ENCODE measurements around the gene SLC49A4. TPM values are rescaled to one million over a fixed set of nuclear protein-coding genes. Genes with fewer than 3 reads are reported as not detected.

The SLC49A4 gene
- total RNA-seq, 1 experiment from 2014 or later, result 11.7 TPM

GRCh38 chr3:122785231-122785630 lies 9.6 kb upstream of the SLC49A4 start:
- no peak for DNase-seq (ENCODE audit: extremely low read depth, low read depth)

DNA sequence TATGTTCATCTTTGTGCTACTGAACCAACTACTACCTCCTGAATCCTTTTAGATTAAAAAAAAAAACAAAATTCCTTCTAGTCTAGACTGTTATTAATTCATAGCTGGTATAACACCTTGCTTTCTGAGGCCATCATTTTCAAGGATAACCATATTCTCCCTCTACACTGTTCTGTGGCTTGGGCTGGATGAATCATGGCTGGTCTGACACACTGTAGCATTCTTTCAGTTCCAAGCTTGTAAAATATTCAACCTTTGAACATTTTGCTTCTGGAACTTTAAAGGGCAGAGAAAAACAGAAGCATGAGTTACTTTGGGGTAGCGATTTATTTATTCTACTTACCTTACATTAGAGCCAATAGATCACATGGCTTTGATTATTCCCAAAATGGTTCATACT lies 8.8 kb upstream of the SLC49A4 start:
- no peak for DNase-seq (ENCODE audit: extremely low read depth, low read depth)

DNA sequence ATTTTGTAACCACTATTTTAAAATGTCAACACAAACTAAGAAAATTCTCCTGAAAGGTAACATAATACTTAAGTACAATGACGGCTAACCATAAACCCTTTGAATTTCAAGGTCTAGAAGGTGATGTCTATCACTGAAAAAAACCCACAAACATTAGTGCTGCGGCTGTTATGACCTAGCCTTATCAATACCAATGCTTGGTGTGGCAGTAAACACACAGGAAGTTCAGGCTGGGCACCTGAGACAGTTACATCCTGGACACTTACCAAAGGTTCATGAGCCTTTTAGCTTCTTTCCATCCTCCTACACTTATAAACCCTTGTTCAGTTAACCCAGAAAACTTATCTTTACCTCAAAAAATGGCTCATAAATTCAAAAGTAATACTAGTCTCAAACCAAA lies 7.0 kb upstream of the SLC49A4 start:
- DNase-seq (ENCODE audit: extremely low read depth, low read depth), result no peak

DNA sequence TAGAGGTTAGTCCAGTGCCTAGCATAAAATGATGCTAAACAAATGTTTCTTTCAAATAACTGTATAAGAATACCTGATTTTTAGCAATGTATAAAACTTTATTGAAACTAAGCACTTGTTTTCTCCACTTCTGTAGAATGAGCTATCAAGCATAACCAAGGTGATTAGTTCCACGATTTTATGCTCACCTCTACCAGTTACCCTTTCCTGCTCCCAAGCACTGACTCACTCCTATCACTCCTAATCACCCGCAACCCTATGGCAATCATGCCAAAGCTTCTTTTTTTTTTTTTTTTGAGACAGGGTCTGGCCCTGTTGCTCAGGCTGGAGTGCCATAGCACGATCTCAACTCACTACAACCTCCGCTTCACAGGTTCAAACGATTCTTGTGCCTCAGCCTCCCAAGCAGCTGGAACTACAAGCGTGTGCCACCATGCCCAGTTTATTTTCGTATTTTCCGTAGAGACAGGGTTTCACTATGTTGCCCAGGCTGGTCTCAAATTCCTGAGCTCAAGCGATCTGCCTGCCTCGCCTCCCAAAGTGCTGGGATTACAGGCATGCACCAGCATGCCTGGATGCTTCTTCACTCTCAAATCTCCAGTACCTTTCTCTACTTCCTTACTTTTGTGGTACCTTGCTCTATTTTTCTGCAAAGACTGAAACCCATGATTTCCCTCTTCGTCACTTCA lies 5.1 kb upstream of the SLC49A4 start:
- no peak for DNase-seq (ENCODE audit: extremely low read depth, low read depth)

DNA sequence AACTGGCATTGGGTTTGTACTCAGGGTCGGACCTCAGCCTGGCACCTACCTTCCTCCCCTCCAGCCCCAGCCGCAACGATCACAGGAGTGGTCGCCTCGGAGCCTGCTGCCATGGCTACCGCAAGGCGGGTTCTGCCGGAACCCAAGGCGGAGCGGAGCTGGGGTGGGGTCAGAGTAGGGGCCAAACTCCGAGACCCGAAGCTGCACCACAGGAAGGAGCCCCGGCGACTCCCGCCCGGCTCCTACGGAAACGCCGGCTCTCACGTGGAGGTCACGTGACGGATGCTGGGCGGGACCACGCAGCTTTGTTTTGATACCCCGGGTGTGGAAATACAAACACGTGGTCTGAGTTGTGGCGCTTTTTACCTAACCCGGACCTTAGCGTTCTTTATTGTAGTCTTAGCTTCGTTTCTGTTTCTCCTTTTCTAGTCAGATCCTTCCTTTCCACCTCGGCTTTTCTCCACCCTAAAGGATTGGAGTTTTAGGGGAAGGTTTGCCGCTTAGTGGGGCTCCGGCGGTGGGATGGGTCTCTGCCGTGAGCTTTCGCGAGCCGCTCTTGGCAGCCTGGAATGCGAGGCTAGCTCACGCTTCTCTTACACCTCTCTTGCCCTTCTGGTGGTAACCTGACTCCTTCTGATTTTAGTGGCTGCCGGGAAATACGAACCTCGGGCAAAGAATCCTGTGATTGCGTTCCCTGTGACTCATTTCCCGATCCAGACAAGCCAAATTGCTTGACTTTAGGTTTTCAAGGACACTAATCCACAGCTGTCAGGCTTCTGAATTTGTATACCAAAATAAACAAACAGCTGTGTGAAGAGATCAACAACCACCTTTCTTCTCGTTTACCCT lies 1.1 kb upstream of the SLC49A4 start, which contains the start of gene HSPBAP1:
Gene HSPBAP1, minus strand, starts transcription at position 264 of the 849 bp plus-strand sequence. Its CDS starts 151 bp downstream, at position 113.
- DNase-seq (ENCODE audit: extremely low read depth, low read depth), result peak; percentile 79

- no peak for DNase-seq (ENCODE audit: extremely low read depth, low read depth)
These were observed 438 bp upstream of the SLC49A4 start for GRCh38 chr3:122794483-122794778.

DNA sequence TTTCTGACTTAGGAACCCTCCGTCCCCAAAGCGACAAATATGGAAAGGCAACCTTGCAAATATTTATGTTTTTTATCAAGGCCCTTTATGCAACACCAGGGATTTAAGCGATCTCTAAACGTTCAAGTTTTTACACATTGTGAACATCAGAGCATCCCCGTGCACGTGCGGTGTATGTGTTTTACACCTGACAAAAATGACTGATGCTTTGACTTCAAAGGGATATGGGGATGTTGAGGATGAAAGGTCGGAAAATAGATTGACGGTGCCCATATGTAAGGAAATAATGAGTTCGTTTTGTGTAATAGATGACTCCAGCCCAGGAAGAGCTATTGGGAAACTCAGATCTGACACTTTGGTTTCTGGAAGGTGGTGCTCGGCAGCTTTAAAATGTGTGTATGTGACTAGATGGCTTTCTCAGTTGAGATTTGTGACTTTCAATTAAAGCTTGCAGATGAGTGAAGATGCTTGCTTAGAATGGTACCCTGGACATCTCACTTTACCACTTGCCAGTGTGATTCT lies 866 bp downstream of the SLC49A4 start:
- DNase-seq (ENCODE audit: extremely low read depth, low read depth), result no peak

- no peak for DNase-seq (ENCODE audit: extremely low read depth, low read depth)
These were observed 2.4 kb downstream of the SLC49A4 start for GRCh38 chr3:122797291-122797690.

GRCh38 chr3:122799322-122799721 lies 4.5 kb downstream of the SLC49A4 start:
- no peak for DNase-seq (ENCODE audit: extremely low read depth, low read depth)

- no peak for DNase-seq (ENCODE audit: extremely low read depth, low read depth)
These were observed 5.2 kb downstream of the SLC49A4 start for GRCh38 chr3:122800031-122800430.

- no peak for DNase-seq (ENCODE audit: extremely low read depth, low read depth)
These were observed 5.9 kb downstream of the SLC49A4 start for GRCh38 chr3:122800706-122801237.

- no peak for DNase-seq (ENCODE audit: extremely low read depth, low read depth)
These were observed 7.5 kb downstream of the SLC49A4 start for GRCh38 chr3:122802323-122802722.

DNA sequence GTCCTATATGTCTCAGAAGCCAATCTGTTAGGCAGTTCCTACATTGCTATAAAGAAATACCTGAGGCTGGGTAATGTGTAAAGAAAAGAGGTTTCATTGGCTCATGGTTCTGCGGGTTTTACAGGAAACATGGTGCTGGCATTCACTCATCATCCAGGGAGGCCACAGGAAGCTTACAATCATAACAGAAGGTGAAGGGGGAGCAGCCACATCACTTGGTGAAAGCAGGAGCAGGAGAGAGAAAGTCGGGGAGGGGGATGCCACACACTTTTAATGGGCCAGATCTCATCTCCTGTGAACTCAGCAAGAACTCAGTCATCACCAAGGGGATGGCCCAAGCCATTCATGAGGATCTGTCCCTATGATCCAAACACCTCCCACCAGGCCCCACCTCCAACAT lies 9.1 kb downstream of the SLC49A4 start:
- DNase-seq (ENCODE audit: extremely low read depth, low read depth), result no peak

- DNase-seq (ENCODE audit: extremely low read depth, low read depth), result no peak
These were observed 15.9 kb downstream of the SLC49A4 start for GRCh38 chr3:122810734-122811133.

GRCh38 chr3:122816587-122816986 lies 21.7 kb downstream of the SLC49A4 start:
- DNase-seq (ENCODE audit: extremely low read depth, low read depth), result no peak

DNA sequence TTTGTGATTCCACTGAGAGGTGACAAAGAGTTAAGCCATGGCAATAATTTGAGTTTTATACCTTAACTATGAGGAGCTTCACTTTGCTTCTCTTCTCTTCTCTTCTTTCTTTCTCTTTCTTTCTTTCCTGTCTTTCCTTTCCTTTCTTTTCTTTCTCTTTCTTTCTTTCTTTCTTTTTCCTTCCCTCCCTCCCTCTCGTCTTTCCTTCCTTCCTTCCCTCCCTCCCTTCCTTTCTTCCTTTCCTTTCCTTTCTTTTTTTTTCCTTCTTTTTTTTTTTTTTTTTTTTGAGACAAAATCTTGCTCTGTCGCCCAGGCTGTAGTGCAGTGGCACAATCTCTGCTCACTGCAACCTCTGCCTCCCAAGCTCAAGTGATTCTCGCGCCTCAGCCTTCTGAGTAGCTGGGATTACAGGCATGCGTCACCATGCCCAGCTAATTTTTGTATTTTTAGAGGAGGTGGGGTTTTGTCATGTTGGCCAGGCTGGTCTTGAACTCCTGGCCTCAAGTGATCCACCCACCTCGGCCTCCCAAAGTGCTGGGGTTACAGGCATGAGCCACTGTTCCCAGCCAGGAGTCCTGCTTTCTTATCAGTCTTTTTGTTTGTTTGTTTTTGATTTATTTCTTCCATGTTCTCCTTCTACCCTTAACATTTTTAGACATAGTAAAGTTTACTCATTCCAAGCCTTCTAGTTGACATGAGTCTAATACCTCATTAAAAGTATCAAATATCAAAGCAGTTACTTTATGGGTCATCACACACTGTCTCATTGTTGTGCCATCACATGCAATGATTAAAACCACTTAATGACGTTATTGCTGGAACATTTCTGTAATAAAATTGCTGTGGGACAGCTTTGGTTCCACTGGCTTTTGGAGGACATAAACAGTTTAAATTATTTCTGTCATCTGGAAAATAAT lies 29.9 kb downstream of the SLC49A4 start:
- DNase-seq (ENCODE audit: extremely low read depth, low read depth), result no peak

- no peak for DNase-seq (ENCODE audit: extremely low read depth, low read depth)
These were observed 30.6 kb downstream of the SLC49A4 start for GRCh38 chr3:122825460-122825859.

DNA sequence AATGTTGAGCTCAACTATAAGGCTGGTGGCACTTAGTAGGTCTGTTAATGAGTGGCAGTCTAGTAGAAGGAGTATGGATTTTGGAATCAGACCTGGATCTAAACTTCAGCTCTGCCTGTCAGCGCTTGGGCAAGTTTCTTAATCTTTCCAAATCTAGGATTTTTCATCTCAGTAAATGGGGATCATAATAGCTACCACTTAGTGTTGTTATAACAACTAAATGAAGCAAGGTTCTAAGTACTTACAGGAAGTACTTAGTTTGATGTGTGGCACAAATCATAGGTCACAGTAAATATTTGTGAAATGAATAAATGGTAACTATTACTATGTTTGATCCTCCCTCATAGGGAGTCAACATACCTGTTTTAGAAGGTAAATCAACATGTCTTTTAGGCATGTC lies 31.4 kb downstream of the SLC49A4 start:
- no peak for DNase-seq (ENCODE audit: extremely low read depth, low read depth)

DNA sequence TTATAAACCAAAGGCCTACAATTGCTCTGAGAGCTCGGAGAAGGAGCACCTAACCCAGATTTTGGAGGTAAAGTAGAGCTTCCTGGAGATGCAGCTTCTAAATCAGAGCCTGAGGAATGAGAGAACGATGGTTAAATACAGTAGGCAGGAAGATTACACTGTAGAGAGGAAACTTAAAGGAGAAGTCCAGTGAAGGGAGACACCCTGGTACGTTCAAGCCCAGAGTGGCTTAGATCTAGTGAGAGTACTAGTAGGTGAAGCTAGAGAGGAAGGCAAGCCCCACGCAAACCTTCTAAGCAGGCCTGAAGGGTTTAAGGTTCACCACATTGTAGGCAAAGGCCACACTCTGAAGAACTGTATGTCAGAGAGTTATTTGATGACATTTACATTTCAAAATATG lies 33.4 kb downstream of the SLC49A4 start:
- DNase-seq (ENCODE audit: extremely low read depth, low read depth), result no peak

DNA sequence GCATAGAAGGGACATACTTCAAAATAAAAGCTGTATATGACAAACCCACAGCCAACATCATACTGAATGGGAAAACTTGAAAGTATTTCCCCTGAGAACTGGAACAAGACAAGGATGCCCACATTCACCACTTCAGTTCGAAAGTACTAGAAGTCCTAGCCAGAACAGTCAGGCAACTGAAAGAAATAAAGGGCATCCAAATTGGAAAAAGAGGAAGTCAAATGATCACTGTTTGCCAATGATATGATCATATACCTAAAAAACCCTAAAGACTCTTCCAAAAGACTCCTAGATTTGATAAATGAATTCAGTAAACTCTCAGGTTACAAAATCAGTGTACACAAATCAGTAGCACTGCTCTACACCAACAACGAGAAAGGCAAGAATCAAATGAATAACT lies 40.7 kb downstream of the SLC49A4 start:
- DNase-seq (ENCODE audit: extremely low read depth, low read depth), result no peak

GRCh38 chr3:122843604-122844003 lies 48.7 kb downstream of the SLC49A4 start:
- DNase-seq (ENCODE audit: extremely low read depth, low read depth), result no peak
